GM12872 (cell line): ENCODE measurements around the gene PAK4.

ENCODE experiments used
- TF ChIP-seq, protein P1 (sequence below): IDR thresholded peaks from 3 replicates; pipeline ENCODE4 v1.5.1; 2011; ENCODE audit warnings: low read depth, mild to moderate bottlenecking, low read length, moderate library complexity; ENCODE audit not compliant: insufficient read depth

The PAK4 gene

DNA sequence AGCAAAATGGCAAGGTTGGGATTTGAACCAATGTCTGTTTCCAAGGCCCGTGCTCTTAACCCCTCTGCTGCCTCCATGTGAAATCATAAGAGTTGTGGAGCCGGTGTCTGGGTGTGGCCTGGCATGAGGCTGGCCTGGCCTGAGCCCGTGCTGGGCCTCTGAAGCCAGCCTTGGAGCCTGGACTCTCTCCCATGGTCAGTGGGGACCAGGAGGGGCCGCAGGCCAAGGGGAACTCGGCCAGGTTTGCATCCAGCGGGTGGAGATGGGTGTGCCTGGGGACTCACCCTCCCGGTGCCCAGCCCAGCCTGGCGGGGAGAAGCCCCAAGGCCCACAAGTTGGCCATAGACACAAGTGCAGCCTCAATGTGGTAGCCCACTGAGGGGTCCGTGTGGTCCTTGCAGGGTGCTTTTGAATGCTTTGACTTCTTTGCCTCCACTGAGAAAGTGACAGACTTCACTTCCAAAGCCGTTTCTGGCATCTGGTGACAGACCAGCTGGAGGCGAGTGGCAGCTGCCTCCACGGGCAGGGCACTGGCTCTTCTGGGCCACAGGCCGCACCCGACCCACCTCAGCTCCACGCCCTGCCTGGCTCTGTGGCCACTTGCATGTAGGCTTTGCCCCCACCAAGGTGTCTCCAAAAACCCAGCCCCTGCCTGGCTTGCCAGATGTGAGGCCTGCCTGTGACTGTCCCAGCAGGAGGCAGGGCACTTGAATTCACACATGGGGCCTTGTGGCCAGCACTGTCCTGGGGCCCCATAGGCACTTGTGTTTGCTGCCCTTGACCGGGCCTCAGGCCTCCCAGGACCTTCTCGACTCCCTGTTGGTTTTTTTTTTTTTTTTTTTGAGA, 45.0 kb downstream of the PAK4 start:
- TF ChIP-seq, protein P1, sequence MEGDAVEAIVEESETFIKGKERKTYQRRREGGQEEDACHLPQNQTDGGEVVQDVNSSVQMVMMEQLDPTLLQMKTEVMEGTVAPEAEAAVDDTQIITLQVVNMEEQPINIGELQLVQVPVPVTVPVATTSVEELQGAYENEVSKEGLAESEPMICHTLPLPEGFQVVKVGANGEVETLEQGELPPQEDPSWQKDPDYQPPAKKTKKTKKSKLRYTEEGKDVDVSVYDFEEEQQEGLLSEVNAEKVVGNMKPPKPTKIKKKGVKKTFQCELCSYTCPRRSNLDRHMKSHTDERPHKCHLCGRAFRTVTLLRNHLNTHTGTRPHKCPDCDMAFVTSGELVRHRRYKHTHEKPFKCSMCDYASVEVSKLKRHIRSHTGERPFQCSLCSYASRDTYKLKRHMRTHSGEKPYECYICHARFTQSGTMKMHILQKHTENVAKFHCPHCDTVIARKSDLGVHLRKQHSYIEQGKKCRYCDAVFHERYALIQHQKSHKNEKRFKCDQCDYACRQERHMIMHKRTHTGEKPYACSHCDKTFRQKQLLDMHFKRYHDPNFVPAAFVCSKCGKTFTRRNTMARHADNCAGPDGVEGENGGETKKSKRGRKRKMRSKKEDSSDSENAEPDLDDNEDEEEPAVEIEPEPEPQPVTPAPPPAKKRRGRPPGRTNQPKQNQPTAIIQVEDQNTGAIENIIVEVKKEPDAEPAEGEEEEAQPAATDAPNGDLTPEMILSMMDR: no peak

DNA sequence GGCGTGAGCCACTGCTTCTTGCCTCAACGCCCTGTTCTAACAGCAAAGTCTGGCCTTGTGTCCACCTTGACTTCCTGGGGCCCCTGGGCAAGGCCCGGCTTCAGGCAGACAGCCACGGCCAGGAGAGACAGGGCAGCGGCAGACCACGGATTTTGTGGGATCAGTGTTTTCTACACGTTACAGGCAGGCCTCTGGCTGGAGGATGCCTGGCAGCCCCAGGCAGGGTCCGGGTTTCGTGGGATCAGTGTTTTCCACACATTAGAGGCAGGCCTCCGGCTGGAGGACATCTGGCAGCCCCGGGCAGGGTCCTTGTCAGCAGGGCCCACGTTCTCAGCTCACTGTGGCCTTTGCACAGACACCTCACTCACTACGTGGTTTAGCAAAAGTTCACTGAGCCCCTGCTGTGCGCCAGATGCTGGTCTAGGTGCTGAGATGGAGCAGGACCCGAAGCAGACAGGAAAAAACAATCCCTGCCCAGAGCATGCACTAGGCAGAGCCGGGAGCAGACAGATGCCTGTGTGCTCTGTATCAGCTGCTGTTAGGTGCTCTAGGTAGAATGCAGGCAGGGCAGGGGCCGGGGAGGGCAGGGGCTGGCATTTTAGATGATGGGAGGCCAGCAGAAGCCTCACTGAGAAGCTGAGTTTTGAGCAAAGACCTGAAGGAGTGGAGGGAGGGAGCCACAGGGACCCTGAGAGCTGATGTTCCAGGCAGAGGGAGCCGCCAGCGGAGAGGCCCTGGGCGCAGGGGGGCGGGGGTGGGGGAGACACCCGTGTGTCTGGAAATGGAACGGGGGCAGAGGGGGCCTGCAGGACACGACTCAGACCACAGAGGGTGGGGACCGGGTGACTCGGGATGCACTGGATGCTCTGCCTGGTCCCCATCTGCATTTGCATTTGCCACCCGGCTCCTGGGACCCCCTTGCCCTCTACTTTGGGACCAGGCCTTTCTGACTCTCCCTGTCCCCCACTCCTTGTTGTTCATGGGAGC, 46.2 kb downstream of the PAK4 start:
- TF ChIP-seq, protein P1: no peak

DNA sequence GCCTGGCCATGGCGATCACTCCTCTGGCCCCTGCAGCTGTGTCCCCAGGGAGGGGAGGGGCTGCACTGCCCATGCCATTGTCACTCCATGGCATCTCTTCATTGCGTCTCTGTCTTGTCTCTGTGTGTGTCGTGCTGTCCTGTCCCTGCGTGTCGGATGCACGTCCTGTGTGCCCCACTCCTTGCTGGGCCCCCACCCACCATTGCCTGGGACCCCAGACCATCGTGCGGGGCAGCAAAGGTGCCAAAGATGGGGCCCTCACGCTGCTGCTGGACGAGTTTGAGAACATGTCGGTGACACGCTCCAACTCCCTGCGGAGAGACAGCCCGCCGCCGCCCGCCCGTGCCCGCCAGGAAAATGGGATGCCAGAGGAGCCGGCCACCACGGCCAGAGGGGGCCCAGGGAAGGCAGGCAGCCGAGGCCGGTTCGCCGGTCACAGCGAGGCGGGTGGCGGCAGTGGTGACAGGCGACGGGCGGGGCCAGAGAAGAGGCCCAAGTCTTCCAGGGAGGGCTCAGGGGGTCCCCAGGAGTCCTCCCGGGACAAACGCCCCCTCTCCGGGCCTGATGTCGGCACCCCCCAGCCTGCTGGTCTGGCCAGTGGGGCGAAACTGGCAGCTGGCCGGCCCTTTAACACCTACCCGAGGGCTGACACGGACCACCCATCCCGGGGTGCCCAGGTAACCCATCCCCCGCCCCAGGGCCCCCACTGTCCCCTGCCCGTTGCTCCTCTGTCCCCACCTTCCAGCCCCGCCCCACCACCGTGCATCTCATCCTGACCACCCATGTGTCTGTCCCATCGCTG, 47.3 kb downstream of the PAK4 start:
- TF ChIP-seq, protein P1: no peak

DNA sequence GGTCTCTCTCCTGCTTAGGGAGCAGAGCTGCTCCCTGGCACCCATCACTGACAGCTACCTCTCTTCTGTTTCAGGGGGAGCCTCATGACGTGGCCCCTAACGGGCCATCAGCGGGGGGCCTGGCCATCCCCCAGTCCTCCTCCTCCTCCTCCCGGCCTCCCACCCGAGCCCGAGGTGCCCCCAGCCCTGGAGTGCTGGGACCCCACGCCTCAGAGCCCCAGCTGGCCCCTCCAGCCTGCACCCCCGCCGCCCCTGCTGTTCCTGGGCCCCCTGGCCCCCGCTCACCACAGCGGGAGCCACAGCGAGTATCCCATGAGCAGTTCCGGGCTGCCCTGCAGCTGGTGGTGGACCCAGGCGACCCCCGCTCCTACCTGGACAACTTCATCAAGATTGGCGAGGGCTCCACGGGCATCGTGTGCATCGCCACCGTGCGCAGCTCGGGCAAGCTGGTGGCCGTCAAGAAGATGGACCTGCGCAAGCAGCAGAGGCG, 48.0 kb downstream of the PAK4 start:
- TF ChIP-seq, protein P1: no peak

DNA sequence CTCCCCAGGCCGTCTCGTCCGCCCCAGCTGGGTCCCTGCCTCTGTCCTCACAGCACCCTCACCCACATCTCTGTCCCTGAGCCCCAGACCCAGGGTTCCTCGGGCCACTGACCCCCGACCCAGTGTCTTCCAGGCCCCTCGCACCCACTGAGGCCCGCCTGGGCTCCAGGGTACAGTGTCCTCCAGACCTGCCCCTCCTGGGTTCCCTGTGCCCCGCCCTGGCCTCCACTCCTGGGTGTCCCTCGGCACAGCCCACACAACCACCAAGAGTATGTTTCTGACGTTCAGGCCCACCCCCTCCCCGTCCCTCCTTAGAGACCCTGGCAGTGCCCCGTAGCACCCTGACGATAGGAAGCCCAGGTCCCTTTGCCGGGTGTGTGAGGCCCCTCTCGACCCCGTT, 48.6 kb downstream of the PAK4 start:
- TF ChIP-seq, protein P1: no peak

DNA sequence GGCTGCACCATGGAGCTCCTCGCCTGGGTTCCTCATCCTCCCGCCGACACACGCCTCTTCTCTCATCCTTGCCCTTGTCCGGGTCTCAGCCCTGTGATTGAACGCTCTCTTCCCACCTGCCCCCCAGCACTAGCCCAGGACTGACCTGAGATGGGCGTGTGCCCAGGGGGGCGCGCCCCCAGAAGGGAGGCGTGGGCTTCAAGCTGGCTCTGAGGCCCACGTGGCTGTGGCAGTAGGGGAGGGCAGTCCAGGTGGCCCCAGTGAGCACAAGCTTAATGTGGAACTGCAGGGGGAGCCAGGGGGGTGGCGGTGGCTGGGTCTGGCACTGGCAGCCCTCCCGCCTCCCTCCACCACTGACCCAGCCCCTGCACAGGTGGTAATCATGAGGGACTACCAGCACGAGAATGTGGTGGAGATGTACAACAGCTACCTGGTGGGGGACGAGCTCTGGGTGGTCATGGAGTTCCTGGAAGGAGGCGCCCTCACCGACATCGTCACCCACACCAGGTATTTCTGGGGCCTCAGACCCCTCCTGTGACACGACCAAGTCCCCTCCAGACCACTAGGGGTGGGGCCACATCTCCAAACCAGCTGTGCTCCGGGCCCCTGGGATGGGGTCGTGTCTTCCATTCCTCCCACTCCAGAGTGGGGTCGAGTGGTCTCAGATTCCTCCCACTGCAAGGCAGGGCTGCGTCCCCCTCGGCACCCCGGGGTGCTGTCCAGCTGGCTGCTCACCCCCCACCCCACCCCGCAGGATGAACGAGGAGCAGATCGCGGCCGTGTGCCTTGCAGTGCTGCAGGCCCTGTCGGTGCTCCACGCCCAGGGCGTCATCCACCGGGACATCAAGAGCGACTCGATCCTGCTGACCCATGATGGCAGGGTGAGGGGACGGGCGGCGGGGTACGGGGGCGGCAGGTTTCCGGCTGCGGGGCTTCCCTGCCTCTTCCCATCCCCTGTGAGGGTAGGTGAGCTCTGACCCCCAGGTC, 49.3 kb downstream of the PAK4 start:
- TF ChIP-seq, protein P1: no peak
